ENCODE data around the gene PARD3B. TPM values are rescaled to one million over a fixed set of nuclear protein-coding genes. Genes with fewer than 3 reads are reported as not detected.

Gene PARD3B
- polyA plus RNA-seq, 3 donors = not detected

DNA sequence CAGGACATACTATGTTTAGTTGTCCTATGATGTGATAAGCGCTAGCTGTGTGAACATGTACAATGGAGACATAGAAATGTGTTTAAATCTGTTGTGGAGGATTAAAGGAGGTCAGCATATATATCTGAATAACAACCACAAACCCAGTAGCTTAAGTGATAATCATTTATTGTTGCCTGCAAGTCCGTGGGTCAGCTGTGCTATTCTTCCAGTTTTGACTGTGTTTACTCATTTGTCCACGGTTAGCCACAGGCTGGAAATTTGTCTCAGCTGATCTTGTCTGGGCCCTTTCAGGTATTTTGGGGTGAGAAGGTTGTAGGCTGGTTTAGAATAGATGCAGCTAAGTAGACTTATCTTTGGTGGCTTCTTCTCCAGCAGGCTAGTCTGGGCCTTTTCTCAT, 110.4 kb downstream of the PARD3B start:
- no peaks in the 10 kb centered on the region for H4K20me1 ChIP-seq (ENCODE audit: insufficient read depth, low read length)
- H3K79me2 ChIP-seq (ENCODE audit: insufficient read depth, low read length) = no peaks in the 10 kb centered on the region
- no peak overlapping the region for H3K4me3 Mint-ChIP-seq
- no peak overlapping the region for H3K27ac ChIP-seq (ENCODE audit: low read depth in 1 of 2, low read length in 2 of 2)
- H3K9me3 ChIP-seq (replicated peaks in 1 of 2; ENCODE audit: control insufficient read depth in 1 of 2, insufficient read depth in 1 of 2, low read length in 2 of 2) = peaks cover 8 to 10% of the 10 kb centered on the region in 2 donors
- DNase-seq = no peak
- H3K27ac Mint-ChIP-seq = no peak overlapping the region
- intact Hi-C loops (cut with micrococcal nuclease) = no loop called here
- H3K4me2 ChIP-seq (replicated peaks; ENCODE audit: extremely low read depth, low read length, poor library complexity, severe bottlenecking) = no peak overlapping the region
- H3K4me1 ChIP-seq (ENCODE audit: control insufficient read depth in 1 of 2, insufficient read depth in 2 of 2, low read length in 2 of 2) = no peaks in the 10 kb centered on the region
- H3K9me3 Mint-ChIP-seq = peaks cover 0 to 14% (median 8%) of the 10 kb centered on the region in 7 donors
- H3K4me3 ChIP-seq (replicated peaks in 1 of 3; ENCODE audit: low read depth in 2 of 3, low read length in 3 of 3) = no peak overlapping the region
- H3K4me1 Mint-ChIP-seq = no peaks in the 10 kb centered on the region
- H3K27me3 Mint-ChIP-seq (ENCODE audit: low read depth in 3 of 3) = no peaks in the 10 kb centered on the region
- no peaks in the 10 kb centered on the region for H3K36me3 Mint-ChIP-seq
- H3K27me3 ChIP-seq (ENCODE audit: control insufficient read depth in 2 of 2, insufficient read depth in 2 of 2, low read length in 2 of 2) = no peaks in the 10 kb centered on the region
- H2AFZ ChIP-seq (ENCODE audit: insufficient read depth, low read depth, low read length, poor library complexity, severe bottlenecking) = no peak overlapping the region
- 92% methylated on average over 2 of the region's 3 CpGs for WGBS (ENCODE audit: insufficient coverage)
- H3K36me3 ChIP-seq (replicated peaks in 1 of 2; ENCODE audit: control insufficient read depth in 1 of 2, insufficient read depth in 2 of 2, low read length in 2 of 2) = no peaks in the 10 kb centered on the region
- TF ChIP-seq, protein P1, sequence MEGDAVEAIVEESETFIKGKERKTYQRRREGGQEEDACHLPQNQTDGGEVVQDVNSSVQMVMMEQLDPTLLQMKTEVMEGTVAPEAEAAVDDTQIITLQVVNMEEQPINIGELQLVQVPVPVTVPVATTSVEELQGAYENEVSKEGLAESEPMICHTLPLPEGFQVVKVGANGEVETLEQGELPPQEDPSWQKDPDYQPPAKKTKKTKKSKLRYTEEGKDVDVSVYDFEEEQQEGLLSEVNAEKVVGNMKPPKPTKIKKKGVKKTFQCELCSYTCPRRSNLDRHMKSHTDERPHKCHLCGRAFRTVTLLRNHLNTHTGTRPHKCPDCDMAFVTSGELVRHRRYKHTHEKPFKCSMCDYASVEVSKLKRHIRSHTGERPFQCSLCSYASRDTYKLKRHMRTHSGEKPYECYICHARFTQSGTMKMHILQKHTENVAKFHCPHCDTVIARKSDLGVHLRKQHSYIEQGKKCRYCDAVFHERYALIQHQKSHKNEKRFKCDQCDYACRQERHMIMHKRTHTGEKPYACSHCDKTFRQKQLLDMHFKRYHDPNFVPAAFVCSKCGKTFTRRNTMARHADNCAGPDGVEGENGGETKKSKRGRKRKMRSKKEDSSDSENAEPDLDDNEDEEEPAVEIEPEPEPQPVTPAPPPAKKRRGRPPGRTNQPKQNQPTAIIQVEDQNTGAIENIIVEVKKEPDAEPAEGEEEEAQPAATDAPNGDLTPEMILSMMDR (IDR thresholded peaks at IDR 0.05) = no peak
- H3K9ac ChIP-seq (ENCODE audit: insufficient read depth, low read length, poor library complexity, severe bottlenecking) = no peak overlapping the region

DNA sequence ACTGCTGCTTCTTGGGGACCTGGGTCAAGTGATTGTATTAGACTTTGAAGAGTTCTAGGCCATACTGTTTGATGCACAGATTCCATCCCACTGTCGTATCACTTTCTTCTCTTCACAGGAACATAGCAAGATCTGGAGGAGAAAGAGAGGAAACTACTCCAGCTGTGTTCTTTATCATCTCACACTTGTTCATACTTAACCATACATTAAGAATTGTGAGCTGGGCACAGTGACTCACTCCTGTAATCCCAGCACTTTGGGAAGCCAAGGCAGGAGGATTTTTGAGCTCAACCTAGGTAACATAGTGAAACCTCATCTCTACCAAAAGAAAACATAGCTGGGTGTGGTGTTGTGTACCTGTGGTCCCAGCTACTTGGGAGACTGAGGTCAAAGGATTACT, 111.7 kb downstream of the PARD3B start:
- TF ChIP-seq, protein P1 (IDR thresholded peaks at IDR 0.05) = no peak
- H3K36me3 ChIP-seq (replicated peaks in 1 of 2; ENCODE audit: control insufficient read depth in 1 of 2, insufficient read depth in 2 of 2, low read length in 2 of 2) = no peaks in the 10 kb centered on the region
- H3K27ac ChIP-seq (ENCODE audit: low read depth in 1 of 2, low read length in 2 of 2) = no peak overlapping the region
- no peak overlapping the region for H3K4me2 ChIP-seq (replicated peaks; ENCODE audit: extremely low read depth, low read length, poor library complexity, severe bottlenecking)
- no peaks in the 10 kb centered on the region for H3K79me2 ChIP-seq (ENCODE audit: insufficient read depth, low read length)
- H3K36me3 Mint-ChIP-seq = no peaks in the 10 kb centered on the region
- no peak overlapping the region for H2AFZ ChIP-seq (ENCODE audit: insufficient read depth, low read depth, low read length, poor library complexity, severe bottlenecking)
- H3K9ac ChIP-seq (ENCODE audit: insufficient read depth, low read length, poor library complexity, severe bottlenecking) = no peak overlapping the region
- H3K9me3 ChIP-seq (replicated peaks in 1 of 2; ENCODE audit: control insufficient read depth in 1 of 2, insufficient read depth in 1 of 2, low read length in 2 of 2) = peaks cover 0 to under 1% of the 10 kb centered on the region in 2 donors
- no peaks in the 10 kb centered on the region for H3K4me1 Mint-ChIP-seq
- H3K27me3 ChIP-seq (ENCODE audit: control insufficient read depth in 2 of 2, insufficient read depth in 2 of 2, low read length in 2 of 2) = no peaks in the 10 kb centered on the region
- no peak overlapping the region for H3K27ac Mint-ChIP-seq
- peaks cover 0 to 6% (median 5%) of the 10 kb centered on the region in 7 donors for H3K9me3 Mint-ChIP-seq
- WGBS (ENCODE audit: insufficient coverage) = no CpG with 5 or more reads among the region's 1 CpG
- intact Hi-C loops (cut with micrococcal nuclease) = no loop called here
- no peak overlapping the region for H3K4me3 Mint-ChIP-seq
- no peaks in the 10 kb centered on the region for H4K20me1 ChIP-seq (ENCODE audit: insufficient read depth, low read length)
- no peaks in the 10 kb centered on the region for H3K27me3 Mint-ChIP-seq (ENCODE audit: low read depth in 3 of 3)
- no peak for DNase-seq
- H3K4me1 ChIP-seq (ENCODE audit: control insufficient read depth in 1 of 2, insufficient read depth in 2 of 2, low read length in 2 of 2) = no peaks in the 10 kb centered on the region
- no peak overlapping the region for H3K4me3 ChIP-seq (replicated peaks in 1 of 3; ENCODE audit: low read depth in 2 of 3, low read length in 3 of 3)

All from CD14-positive monocyte (primary cell).